Measurements from ENCODE around the gene KRT83. TPM values are rescaled to one million over a fixed set of nuclear protein-coding genes. Genes with fewer than 3 reads are reported as not detected.
A peak's percentile ranks its signal among the peaks of the same experiment; 100 is the strongest.
"Not testable (repeated sequence)": the region's sequence is repeated elsewhere in the genome, so short reads cannot be mapped to it uniquely, and the experiment has no call there.

Gene KRT83
- total RNA-seq, 1 experiment from 2014 or later, result not detected

- not testable (repeated sequence) for DNase-seq (ENCODE audit: low spot score)
These were observed 34.1 kb downstream of the KRT83 start for GRCh38 chr12:52286857-52287785.

- DNase-seq (ENCODE audit: low spot score), result no peak
These were observed 35.2 kb downstream of the KRT83 start for GRCh38 chr12:52285851-52286530.

- no peak for DNase-seq (ENCODE audit: low spot score)
These were observed 35.9 kb downstream of the KRT83 start for GRCh38 chr12:52285172-52285745.

GRCh38 chr12:52284562-52285171 lies 36.5 kb downstream of the KRT83 start:
- no peak for DNase-seq (ENCODE audit: low spot score)

GRCh38 chr12:52280796-52281560 lies 40.2 kb downstream of the KRT83 start:
- DNase-seq (ENCODE audit: low spot score), result peak; percentile 93

- peak; percentile 96 for DNase-seq (ENCODE audit: low spot score)
These were observed 40.8 kb downstream of the KRT83 start for GRCh38 chr12:52280319-52280795.

- no peak for DNase-seq (ENCODE audit: low spot score)
These were observed 41.5 kb downstream of the KRT83 start for GRCh38 chr12:52279422-52280318.

GRCh38 chr12:52278575-52279421 lies 42.4 kb downstream of the KRT83 start:
- peak; percentile 63 for DNase-seq (ENCODE audit: low spot score)

- DNase-seq (ENCODE audit: low spot score), result no peak
These were observed 43.5 kb downstream of the KRT83 start for GRCh38 chr12:52277486-52278245.

GRCh38 chr12:52275686-52276085 lies 45.5 kb downstream of the KRT83 start:
- DNase-seq (ENCODE audit: low spot score), result no peak

- no peak for DNase-seq (ENCODE audit: low spot score)
These were observed 46.6 kb downstream of the KRT83 start, which contains the start of gene KRT86 for GRCh38 chr12:52274521-52275120. Gene KRT86, plus strand, starts transcription at chr12:52274645. Its CDS starts 27,272 bp downstream, at chr12:52301917.

- DNase-seq (ENCODE audit: low spot score), result no peak
These were observed 50.0 kb downstream of the KRT83 start for GRCh38 chr12:52271158-52271557.

- DNase-seq (ENCODE audit: low spot score), result no peak
These were observed 50.6 kb downstream of the KRT83 start for GRCh38 chr12:52270541-52271070.

- DNase-seq (ENCODE audit: low spot score), result no peak
These were observed 53.0 kb downstream of the KRT83 start for GRCh38 chr12:52268212-52268611.

GRCh38 chr12:52267699-52268098 lies 53.5 kb downstream of the KRT83 start:
- DNase-seq (ENCODE audit: low spot score), result no peak

- no peak for DNase-seq (ENCODE audit: low spot score)
These were observed 53.9 kb downstream of the KRT83 start for GRCh38 chr12:52267266-52267665.

- no peak for DNase-seq (ENCODE audit: low spot score)
These were observed 54.7 kb downstream of the KRT83 start for GRCh38 chr12:52266514-52266913.

GRCh38 chr12:52264435-52264825 lies 56.8 kb downstream of the KRT83 start:
- DNase-seq (ENCODE audit: low spot score), result no peak
